Activated CD4-positive, alpha-beta T cell treated with anti-CD3 and anti-CD28 coated beads for 24 hours (primary cell): Measurements from ENCODE around the gene OPN1MW2.
"Not testable (repeated sequence)": the region's sequence is repeated elsewhere in the genome, so short reads cannot be mapped to it uniquely, and the experiment has no call there.

Experiments used
- DNase-seq, 2 donors: peaks; one replicate each; pipeline ENCODE4 v3.0.0-alpha.2; 2020; ENCODE audit warnings: low read depth in 2 of 2

The OPN1MW2 gene

DNA sequence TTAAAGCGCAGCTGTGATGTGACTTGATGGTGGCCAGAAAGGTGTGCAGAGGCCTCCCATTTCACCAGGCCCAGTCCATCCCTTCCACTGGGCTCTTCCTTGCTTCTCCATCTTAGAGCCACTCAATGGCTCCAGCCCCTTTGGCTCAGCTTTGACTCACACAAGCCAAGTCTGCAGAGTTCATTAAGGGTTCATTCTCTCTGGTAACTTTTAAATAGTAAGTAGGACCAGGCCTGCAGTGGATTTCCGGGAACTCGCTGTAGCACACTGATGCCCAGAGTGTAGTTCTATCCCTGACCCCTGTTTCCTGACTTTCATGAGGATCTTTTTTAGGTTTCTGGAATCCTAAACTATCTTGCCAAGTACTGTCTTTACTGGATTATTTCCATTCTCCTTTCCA lies 49.7 kb downstream of the OPN1MW2 start:
- not testable (repeated sequence) for DNase-seq
